HG02884 (cell line): ENCODE results near the gene PPDPF.

Source experiments
- ATAC-seq: cut with Tn5 transposase; IDR thresholded peaks from one replicate; pipeline ENCODE4 v1.9.1; 2021; ENCODE audit warnings: mild to moderate bottlenecking, moderate library complexity; ENCODE audit not compliant: unreplicated experiment

PPDPF gene

GRCh38 chr20:63487116-63487764 is 33.3 kb upstream of the PPDPF start:
- ATAC-seq, result no peak

- ATAC-seq, result no peak
These were observed 32.8 kb upstream of the PPDPF start for GRCh38 chr20:63487781-63488241.

DNA sequence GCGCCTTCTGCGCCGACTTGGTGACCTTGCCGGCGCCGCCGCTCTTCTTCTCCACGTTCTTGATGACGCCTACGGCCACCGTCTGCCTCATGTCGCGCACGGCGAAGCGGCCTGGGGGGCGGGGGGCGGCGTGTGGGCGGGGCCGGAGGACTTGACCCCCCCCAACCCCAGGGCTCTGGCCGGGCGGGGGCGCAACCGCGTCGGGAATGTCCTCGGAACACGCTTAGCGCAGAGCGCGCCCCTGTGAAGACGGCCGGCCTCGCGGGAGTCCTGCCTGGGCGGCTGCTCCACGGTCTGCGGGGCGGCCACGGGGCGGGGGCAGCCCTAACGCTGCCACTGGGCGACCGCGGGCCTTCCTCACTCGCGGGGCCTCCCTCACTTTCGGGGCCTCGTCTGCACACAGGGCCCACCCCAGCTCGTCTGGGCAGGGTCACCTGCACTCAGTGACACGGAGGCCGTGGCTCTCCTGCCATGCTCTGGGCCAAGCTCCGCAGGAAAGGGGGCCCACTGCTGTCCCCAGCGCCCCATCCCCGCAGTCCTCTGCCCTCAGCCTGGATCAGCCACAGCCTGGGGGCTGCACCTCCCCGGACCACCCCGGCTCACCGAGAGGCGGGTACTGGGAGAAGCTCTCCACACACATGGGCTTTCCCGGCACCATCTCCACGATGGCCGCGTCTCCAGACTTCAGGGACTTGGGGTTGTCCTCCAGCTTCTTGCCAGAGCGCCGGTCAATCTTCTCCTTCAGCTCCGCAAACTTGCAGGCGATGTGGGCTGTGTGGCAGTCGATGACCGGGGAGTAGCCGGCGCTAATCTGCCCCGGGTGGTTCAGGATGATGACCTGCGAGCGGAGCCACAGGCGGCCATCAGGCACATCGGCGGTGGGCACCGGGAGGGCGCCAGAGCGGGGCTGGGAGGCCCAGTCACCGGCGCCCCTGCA is 32.0 kb upstream of the PPDPF start:
- ATAC-seq, result no peak

DNA sequence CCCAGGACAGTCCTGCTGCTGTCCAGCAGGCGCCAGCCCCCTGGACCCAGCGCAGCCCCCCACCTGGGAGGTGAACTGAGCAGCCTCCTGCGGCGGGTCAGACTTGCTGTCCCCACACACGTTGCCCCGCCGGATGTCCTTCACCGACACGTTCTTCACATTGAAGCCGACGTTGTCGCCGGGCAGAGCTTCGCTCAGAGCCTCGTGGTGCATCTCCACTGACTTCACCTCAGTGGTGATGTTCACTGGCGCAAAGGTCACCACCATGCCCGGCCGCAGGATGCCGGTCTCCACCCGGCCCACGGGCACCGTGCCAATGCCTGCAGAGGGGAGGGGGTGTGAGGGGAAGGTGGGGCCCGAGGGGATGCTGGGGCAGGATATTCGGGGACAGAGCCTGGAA is 30.1 kb upstream of the PPDPF start:
- ATAC-seq, result no peak

GRCh38 chr20:63491078-63491477 is 29.5 kb upstream of the PPDPF start:
- ATAC-seq, result no peak

GRCh38 chr20:63491635-63492230 is 28.8 kb upstream of the PPDPF start:
- no peak for ATAC-seq

GRCh38 chr20:63492518-63492917 is 28.0 kb upstream of the PPDPF start:
- ATAC-seq, result no peak

- ATAC-seq, result no peak
These were observed 27.6 kb upstream of the PPDPF start for GRCh38 chr20:63492982-63493381.

DNA sequence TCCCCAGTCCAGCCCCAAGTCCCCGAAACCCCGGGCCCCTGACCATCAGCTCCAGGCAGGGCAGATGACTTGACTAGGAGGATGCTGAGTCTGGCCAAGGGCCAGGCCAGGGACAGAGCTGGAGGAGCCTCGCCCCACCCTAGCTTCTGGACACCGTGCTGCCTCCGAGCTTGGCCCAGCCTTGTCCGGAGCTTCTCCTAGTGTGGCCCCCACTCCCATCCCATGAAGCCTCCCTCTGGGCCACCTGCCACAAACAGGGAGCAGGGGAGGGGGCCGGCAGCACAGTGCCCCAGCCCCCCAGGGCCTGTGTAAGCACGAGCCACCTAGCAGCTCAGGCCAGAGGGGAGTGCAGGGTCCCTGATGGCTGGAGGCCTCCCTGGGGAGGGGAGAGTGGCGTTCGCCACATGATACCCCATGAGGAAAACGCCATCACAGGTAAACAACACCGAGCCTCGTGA is 27.0 kb upstream of the PPDPF start:
- ATAC-seq, result no peak

DNA sequence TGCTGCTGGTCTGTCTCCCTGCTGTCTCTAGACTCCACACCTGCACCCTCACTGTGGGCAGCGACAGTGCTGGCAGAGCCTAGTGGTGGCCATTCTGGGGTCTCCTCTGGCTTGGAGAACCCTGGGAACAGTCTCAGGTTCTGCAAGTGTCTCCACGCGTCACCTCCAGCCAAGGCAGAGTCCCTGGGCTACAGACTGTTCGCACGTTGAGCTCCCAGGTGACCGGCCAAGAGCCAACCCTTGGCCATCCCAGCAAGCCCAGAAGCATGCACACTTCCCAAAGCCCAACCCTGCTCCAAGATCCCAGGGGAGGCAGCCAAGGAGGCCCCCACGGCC is 26.5 kb upstream of the PPDPF start:
- no peak for ATAC-seq

GRCh38 chr20:63494420-63495166 is 26.0 kb upstream of the PPDPF start:
- no peak for ATAC-seq

DNA sequence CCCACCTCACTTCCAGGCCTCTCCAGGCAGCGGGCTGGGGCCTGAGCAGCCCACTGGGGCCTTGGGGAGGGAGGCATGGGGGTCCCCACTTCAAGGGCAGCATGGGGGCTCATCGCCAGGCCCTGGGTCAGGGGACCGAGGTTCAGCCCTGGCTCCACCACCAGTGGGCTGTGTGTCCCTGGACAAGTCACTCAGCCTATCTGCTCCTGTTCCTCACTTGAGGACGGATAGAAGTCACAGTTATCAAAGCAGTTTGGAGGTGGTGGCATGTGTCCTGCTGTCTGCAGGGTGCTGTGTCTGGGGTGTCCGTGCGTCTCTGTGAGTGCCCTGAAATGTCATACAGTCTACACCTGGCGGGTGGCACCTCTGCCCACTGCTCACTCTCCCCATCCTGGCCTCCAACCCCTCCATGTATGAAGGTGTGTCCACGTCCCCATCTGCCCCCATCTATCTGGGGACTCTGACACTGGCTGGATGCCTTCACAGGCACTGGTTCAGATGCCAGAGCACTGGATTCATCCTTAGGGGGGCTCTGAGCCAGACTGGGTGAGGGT is 25.3 kb upstream of the PPDPF start:
- ATAC-seq, result no peak

GRCh38 chr20:63495741-63496595 is 24.6 kb upstream of the PPDPF start:
- ATAC-seq, result no peak

DNA sequence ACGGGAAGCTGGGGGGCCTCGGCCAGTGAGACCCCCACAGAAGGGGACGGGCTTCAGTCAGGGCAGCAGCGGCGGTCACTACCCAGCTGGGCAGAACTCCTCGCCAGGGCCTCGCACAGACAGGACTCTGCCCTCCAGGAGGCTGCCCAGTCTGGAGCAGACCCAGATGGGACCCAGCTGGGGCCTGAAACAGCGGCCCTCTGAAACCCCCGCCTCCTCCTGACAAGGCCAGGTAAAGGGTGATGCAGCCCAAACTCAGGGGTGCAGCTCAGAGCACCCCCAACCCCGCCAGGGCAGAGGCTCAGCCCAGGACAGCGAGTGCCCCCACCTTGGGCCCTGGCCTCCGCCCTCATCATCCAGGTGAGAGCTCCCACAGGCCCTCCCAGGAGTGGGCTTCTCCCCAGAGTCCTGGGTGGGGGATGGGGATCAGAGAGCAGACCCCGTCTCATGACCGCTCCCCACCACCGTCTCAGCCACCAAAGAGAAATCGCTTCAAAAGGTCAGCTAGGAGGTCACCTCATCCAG is 23.9 kb upstream of the PPDPF start:
- no peak for ATAC-seq

DNA sequence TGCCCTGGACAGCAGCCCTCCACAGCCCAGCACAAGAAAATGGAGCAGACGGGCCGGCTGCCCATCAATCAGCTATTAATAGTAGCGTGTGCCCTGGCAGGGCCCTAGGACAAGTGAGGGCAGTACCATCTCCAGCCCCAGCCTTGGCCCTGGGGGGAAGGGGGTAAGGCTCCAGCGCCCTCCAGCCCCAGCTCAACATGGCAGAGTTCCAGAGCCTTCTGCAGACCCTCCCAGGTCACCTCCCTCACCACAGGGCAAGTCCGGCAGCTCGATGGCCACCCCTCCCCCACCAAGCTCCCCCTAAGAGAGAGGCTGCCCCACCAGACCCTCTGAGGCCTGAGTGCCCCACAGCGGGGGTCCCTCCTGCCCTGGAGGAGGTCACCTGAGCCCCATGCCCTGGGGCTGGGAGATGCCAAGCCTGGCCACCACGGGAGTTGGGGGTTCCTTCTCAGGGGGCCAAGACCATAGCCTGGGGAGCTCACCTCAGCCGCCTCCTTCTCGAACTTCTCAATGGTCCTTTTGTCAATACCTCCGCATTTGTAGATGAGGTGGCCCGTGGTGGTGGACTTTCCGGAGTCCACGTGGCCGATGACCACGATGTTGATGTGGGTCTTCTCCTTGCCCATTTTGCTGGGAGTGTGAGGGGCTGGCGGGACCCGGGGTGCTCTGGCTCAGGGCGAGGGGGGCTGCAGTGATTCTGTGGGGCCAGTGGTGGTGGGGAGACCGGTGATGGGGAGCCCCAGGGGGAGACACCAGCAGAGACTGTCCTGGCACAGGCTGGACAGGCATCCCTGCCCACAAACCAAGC is 23.2 kb upstream of the PPDPF start:
- no peak for ATAC-seq

- no peak for ATAC-seq
These were observed 22.3 kb upstream of the PPDPF start for GRCh38 chr20:63497946-63498935.

- no peak for ATAC-seq
These were observed 21.6 kb upstream of the PPDPF start, which contains the start of gene EEF1A2 for GRCh38 chr20:63498960-63499337. Gene EEF1A2 (minus strand): TSS chr20:63499083. CDS start chr20:63497763, 1,320 bp downstream.
